ENCODE results near the gene BZW1.
"Not testable (repeated sequence)": the region's sequence is repeated elsewhere in the genome, so short reads cannot be mapped to it uniquely, and the experiment has no call there.

Gene BZW1

DNA sequence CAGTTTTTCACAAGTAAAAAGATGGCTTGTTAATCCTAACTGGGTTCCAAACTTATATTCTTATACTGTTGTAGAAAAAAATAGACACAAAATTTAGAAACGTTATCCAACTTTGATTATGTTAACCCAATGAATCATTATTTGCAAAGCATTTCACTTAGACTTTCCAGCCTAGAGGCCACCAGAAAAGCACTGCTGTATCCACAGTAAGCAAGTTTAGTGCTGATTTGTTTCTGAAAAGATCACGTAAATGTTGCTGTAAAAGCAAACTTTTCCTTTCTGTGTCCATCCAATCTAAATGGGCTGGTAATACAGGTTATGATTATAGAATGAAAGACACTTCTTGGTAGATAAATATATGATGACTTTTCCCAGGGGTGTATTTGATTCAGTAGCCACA, 17.6 kb upstream of the BZW1 start:
- DNase-seq = no peak

DNA sequence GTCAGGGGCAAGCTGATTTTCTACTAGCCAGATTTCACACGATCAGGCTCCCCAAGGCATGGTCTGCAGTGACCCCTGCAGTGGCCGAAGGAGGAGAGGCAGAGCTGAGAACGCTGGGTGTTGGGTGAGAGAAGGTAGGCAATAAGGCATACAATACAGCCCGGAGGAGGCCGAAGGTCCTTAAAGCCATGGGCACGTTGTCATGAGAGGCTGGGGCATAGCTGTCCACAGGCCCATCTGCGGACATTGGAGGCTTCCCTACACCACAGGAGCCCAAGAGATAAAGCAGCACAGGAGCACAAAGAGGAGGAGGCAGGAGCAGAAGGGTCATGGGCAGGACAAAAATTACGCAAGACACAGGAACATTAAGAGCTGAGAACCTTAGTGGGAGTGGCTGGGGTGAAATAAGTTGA, 16.7 kb upstream of the BZW1 start:
- DNase-seq = no peak

GRCh38 chr2:200796561-200796960, 15.1 kb upstream of the BZW1 start:
- DNase-seq = no peak

DNA sequence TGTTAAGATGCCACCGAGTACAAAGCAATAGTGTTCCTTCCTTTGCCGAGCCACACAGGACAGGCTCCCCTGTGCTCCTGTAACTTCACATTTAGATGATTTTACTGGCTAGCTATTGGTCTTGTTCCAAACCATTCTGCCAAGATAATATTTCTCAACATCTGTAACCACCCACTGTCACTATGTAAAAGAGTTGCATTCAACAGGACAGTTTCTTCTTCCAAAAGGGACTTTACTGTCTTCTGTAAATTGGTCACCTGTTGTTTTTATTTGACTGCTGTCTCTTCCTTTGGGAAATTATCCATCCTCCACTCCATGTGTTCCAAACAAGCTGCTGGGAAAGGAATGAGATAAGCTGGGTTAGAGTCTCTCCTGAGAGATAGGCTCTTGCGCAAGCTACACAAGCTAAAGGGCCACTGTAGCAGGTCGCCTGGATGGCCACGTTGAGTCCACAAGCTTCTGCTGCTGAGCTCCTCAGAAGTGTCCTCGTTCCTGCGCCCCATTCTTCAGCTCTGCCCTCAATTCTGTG, 14.4 kb upstream of the BZW1 start:
- no peak for DNase-seq

DNA sequence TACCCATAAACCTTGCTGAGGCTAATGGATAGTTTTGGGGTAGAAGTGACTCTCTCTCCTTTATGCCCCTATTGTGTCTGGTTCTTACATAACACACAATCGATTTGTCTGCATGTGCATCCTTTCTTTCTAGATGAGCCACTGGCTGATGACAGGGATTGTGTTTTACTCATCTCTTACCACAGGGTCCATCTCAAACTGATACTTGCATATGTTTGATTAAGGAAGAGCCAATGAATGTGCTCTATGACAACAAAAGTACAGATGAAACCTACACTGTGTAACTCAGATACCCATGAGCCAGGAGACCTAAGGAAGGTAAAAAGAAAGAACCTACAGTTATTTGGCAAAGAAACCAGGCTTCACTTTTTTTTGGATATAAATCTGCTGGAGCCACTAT, 13.2 kb upstream of the BZW1 start:
- DNase-seq = no peak

GRCh38 chr2:200800458-200800857, 11.3 kb upstream of the BZW1 start:
- DNase-seq = no peak

GRCh38 chr2:200801431-200801830, 10.3 kb upstream of the BZW1 start:
- DNase-seq = not testable (repeated sequence)

DNA sequence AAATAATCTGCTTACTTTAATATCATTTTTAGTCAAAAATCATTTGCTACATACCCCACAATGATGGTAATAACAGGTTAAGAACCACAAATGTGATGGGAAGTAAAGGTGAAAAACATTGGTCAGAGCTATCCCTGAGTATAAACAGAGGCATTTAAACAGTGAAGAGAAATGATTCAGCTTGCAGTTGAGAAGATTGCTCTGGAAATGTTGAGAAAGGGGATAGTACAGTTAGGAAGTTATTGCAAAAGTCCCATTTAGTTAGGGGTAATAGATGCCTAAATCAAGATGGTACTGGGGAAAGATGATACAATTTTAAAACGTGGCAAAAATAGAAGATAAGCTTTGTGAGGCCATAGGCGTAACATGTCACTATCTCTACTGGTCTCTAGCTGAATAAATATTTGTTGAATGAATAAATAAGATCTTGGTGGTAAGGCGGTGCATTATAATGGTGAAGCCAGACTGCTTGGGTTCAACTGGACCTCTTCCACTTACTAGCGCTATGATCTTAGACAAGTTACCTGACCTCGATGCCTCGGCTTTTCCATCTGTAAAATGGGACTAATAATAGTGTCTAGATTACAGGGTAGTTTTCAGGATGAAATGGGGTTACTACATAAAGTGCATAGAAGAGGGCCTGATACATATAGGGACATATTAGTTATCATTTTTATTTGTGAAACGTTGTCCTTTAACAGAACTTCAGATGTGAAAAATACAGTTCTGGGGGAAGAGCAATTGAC, 2.0 kb upstream of the BZW1 start:
- no peak for DNase-seq

DNA sequence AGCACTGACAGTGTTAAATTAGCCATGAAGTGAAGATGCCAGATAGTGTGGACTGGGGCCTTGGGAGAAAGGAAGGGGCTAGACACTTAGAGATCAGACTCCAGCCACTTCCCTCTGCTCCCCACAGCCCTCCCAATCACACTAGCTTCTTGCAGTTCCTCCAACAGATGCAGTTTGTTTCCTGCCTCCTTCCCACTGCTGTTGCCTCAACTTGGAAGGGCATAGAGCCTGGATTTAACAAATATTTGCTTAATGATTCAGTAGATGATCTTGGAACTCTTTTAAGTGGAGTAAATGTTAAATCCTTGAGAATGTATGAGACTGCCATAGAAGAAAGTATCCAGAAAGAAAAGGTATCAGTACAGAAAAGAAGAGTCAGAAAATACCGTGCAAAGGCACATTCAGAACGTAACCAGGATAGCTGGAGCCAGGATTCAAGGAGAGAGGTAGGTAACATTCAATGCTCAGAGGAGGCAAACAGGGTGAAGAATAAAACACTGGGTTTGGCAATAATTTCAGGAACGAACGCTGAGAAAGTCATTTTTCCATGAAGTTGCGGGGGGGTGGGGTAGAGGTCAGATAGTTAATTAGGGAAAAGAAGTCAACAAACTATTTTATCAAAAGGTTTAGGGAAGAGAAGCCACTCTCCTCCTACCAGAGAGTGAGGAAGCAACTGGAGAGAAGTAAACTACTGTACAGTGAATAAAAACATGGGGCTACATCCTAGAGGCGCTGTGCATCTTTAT, 1.3 kb upstream of the BZW1 start:
- no peak for DNase-seq

DNA sequence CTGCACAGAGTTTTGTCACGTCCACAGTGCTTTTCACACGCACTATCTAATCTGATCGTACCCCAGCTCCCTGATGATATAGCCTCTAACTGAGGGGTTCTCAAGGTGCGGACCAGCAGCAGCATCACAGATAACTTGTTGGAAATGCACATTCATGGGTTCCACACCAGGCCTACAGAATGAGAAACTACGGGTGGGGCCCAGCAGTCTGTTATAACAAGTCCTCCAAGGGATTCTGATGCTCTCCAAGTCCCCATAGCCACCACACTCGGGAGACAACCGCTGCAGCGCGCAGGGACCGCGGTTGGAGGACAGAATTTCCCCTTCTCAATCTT, 745 bp upstream of the BZW1 start:
- DNase-seq = no peak

- DNase-seq = peak; percentile 73
These were observed 662 bp downstream of the BZW1 start for GRCh38 chr2:200812122-200813022.

GRCh38 chr2:200814276-200814815, 2.6 kb downstream of the BZW1 start:
- no peak for DNase-seq

DNA sequence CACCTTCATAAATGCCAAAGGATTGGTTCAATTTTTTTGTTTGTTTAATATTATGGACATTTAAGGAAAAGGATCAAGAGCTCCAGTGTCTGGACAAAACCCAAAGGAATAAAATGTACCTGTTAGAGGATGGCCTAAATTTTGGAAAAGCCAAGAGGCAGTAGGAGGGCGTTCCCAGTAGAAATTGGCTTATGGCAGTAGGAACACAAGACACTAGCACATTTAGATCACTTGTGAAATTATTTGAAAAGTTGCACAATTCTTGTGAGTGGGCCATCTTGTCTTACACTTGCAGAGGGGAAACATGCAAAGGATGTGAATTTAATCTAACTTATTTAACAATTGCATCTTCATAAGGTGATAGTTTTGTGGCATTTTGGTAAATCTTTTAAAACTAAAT, 3.2 kb downstream of the BZW1 start:
- DNase-seq = no peak

DNA sequence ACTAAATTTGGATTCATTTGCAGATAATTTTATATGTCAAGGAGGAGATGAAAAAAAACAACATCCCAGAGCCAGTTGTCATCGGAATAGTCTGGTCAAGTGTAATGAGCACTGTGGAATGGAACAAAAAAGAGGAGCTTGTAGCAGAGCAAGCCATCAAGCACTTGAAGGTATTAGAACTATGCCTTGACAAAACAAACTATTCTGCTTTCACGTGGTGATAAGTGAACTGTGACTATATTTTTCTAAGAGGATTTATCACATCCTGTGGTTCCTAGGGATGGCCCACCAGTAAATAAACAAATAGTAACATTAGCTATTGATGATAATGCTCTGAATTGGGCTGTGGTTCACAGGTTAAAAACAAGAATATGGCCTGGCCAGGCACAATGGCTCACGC, 7.0 kb downstream of the BZW1 start:
- DNase-seq = not testable (repeated sequence)

GRCh38 chr2:200820573-200821234, 9.0 kb downstream of the BZW1 start:
- no peak for DNase-seq

GRCh38 chr2:200821686-200822245, 10.1 kb downstream of the BZW1 start:
- DNase-seq = no peak

GRCh38 chr2:200828104-200828503, 16.4 kb downstream of the BZW1 start:
- DNase-seq = no peak

- no peak for DNase-seq
These were observed 17.0 kb downstream of the BZW1 start for GRCh38 chr2:200828572-200829257.

GRCh38 chr2:200829258-200829655, 17.5 kb downstream of the BZW1 start:
- no peak for DNase-seq

GRCh38 chr2:200834701-200835100, 23.0 kb downstream of the BZW1 start:
- no peak for DNase-seq

DNA sequence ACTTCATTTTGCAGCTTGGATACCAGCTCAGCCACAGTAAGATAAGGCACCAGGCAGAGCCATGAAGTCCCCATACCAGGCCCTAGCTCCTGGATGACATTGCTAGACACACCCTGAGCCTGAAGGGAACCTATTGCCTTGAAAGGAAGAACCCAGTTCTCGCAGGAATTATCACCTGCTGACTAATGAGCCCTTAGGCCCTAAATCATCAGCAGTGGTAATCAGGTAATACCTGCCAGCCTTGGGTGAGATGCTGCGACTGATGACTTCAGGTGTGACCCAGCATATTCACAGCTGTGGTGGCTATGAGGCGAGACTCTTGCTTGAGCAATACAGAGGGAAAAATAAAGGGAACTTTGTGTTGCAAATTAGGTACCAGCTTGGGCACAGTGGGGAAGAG, 27.8 kb downstream of the BZW1 start:
- no peak for DNase-seq

All from activated CD8-positive, alpha-beta memory T cell treated with anti-CD3 and anti-CD28 coated beads, Interleukin-2, amount 50 U/mL, for 4 hours (primary cell).